ENCODE results near the gene GPR157.
"Not testable (repeated sequence)": the region's sequence is repeated elsewhere in the genome, so short reads cannot be mapped to it uniquely, and the experiment has no call there.

GPR157 gene

DNA sequence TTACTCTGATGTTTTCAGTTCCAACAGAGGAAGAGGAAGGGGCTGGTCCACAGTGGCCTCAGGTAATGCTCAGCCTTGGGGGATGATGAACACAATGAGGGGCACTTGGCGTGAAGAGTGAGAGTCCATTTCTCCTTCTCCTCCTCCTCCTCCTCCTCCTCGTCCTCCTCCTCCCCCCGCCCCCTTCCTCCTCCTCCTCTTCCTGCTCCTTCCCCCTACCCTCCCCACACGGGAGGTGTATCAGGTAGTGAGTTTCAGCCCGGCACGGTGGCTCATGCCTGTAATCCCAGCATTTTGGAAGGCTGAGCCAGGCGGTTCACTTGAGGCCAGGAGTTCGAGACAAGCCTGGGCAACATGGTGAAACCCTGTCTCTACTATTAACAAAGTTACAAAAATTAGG, 17.3 kb upstream of the GPR157 start:
- DNase-seq (ENCODE audit: low read depth, low spot score) = no peak

DNA sequence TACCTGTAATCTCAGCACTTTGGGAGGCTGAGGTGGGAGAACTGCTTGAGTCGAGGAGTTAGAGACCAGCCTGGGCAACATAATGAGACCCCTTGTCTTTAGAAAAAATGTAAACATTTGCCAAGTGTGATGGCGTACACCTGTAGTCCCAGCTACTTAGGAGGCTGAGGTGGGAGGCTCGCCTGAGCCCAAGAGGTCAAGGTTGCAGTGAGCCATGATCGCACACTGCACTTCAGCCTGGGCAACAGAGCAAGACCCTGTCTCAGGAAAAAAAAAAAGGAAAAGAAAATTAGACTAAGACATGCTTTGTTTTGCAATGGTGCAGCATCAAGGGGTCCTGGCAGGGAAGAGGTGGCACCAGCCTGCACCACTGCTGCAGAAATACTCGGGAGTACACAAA, 16.8 kb upstream of the GPR157 start:
- no peak for DNase-seq (ENCODE audit: low read depth, low spot score)

DNA sequence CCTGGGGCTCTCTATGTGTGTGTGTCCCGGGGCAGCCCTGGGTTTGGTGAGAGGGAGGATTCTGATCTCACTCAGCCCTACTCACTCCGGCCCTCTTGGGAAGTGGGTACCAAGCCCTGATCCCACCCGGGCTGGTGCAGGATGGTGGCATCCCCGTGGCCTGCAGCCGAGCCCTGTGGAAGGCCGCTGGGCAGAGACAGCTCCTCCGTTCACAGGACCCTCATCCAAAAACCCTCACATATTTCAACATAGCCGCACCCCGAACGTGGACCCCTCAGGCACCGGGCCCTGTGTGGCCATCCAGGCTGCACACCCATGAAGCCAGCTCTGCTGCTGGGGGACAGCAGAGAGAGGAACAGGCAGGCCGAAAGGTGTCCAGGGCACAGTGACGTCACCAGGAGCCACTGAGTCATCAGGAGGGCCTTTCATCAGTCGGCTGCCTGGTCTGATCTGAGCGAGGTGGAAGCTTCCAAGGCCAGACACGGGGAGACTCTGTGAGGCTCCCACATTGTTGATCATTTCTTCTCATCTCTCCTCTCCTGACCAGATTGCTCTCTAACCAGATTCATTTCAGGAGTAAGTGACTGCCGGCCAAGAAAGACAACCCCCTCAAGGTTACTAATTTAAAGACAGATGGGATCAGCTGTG, 16.2 kb upstream of the GPR157 start:
- DNase-seq (ENCODE audit: low read depth, low spot score) = no peak

DNA sequence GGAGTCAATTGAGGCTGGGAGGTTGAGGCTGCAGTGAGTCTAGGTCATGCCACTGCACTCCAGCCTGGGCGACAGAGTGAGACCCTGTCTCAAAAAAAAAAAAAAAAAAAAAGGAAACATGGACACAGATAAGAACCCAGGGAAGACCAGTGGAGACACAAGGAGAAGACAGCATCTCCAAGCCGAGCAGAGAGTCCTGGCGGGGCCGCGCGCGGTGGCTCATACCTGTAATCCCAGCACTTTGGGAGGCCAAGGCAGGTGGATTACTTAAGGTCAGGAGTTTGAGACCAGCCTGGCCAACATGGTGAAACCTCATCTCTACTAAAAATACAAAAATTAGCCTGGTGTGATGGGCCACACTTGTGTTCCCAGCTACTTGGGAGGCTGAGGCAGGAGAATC, 15.6 kb upstream of the GPR157 start:
- not testable (repeated sequence) for DNase-seq (ENCODE audit: low read depth, low spot score)

DNA sequence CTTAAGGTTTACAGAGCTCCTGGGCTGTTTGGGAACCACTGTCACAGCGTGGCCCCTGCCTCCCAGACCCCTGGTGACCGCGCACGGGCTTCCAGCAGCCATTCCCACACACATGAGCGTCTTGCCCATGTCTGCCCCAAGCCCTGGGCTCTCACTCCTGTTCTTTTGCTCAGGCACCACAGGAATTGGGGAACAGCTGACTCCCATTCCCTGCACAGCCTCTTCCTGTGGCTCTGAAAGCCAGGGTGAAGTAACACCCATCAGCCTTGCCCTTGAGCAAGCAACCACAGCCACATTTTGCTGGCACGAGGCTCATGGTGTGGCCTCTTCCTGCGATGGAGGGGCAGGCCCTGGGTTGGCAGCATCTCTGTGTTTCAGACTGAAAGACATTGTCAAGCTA, 14.3 kb upstream of the GPR157 start:
- DNase-seq (ENCODE audit: low read depth, low spot score) = no peak

DNA sequence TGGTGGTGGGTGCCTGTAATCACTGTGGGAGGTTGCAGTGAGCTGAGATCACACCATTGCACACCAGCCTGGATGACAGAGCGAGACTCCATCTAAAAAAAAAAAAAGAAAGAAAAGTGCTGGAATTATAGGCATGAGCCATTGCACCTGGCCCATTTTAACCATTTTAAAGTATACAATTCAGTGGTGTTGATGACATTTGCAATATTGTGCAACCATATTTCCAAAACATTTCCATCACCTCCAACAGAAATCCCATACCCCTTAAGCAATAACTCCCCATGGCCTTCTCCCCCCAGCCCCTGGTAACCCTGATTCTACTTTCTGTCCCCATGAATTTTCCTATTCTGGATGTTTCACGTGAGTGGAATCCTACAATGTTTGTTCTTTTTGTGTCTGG, 11.0 kb upstream of the GPR157 start:
- no peak for DNase-seq (ENCODE audit: low read depth, low spot score)

DNA sequence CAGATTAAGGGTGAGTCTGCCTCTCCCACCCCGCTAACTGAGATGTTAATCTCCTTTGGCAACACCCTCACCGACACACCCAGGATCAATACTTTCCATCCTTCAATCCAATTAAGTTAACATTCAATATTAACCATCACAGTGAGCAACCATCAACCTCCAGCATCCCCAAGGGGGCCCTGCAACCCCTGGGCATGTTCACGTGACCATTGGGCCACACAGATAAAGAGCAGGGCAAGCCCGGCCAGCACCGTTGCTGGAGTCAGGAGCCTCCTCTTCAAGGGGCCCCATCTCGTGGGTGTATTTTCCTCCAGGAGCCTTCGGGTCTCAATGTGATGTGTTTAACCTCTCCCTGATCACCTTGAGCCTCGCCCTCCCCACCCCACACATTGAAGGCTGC, 8.0 kb upstream of the GPR157 start:
- DNase-seq (ENCODE audit: low read depth, low spot score) = no peak

DNA sequence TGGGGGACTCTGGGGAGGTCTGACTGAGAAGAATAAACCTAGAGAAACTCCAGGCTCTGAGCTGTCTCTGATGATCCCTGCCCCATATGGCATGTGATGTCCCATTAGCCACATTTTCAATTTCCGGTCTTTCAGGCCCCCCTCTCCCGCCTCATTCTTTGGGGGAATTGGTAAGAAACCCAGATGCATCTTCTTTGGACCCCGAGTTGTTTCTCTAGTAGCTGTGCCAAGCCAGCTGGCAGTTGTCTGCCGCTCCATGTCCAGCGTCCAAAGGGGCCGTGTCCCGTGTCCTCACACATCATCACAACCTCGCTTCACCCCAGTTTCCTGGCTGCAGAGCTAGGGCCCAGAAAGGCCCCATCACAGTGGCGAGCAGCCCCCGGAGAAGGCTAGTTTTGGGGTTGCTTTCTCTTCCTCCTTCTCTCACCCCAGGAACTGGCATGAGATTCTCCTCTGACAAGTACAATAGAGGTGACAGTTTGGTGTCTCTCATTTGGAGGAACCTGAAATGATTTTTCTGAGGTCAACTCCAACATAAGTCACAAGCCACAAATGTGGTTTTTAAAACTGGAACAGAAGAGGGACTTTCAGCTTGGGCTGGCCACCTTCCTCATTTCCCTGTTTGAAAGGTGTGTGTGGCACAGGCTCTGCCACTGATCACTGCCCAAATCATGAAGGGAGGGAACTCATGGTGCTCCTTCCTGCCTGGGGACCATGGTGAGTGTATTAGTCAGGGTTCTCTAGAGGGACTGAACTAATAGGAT, 6.4 kb upstream of the GPR157 start:
- no peak for DNase-seq (ENCODE audit: low read depth, low spot score)

DNA sequence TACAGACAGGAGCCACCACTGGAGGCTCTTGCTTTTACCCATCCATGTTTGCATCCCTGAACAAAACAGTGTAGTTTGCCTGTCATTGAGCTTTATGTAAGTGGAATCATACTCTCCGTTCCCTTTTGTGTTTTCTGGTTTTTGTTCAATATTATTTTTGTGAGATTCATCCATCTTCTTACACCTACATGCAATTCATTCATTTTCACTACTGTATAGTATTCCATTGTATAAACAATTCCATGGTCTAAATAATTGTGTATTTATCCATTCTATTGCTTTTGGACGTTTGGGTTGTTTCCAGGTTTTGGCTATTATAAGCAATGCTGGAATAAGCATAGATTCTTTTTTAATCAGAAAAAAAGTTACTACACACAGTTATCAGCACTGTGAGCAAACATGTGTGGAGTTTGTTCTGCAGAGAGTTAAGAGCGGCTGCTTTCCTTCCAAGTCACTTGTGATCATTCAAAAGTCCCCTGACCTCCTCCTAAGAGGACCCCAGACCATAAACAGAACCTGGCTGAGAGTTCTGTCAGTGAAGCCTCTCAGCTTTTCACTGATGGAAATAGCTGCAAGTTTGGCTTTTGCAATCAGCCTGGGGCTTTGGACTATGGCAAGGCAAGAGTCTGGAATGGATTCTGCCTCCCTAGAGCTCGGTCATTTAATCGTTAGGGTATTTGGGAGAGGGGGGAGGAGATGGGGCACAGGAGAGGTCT, 5.1 kb upstream of the GPR157 start:
- no peak for DNase-seq (ENCODE audit: low read depth, low spot score)

DNA sequence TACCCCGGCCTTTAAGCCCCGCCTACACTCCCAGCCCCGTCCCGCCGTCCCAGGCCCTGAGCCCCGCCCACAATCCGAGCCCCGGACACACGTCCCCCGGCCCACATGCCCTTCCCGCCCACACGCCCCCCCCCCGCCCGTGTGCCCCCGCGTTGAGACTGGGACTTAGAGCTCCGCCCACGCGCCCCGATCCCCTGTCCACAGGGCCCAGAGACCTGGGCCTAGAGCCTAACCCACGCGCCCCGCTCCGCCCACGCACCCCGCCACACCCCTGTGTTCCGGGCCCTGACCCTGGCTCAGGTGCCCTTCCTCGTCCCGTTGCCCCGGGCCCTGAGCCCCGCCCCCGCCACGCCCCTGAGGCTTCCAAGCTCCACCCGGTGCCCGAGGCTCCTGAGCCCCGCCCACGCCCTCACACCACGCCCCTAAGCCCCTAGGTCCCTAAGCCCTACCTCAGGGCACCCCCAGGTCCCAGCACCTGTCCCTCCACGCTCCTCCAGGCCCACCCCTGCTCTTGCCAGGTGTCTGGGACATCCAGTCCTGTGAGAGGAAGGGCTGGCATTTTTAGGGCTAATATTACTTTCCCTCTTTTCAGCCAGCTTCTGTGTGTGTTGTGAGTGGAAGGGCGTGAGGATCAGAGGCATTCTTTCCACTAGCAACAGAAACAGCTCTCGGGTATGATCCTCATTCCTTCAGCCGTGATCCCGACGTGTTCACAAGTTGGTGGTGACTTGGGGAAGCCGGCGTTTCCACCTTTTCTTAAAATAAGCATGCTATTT, 552 bp upstream of the GPR157 start:
- DNase-seq (ENCODE audit: low read depth, low spot score) = no peak

DNA sequence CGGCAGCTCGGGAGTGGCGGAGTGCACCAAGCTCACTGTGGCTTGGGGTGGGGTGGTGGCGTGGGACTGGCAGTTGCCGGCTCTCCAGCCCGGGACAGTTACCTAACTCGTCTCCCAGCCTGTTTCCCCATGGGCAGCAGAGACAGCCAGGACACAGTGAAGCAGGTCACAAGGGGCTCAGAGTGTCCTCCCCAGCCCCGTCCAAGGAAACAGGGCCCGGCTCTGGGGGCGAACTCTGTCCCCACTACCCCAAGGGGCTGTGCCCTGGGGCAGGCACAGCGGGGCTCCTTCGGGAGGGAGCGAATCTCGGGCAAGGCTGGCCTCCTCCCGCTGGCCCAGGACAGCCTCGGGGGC, 759 bp downstream of the GPR157 start:
- no peak for DNase-seq (ENCODE audit: low read depth, low spot score)

DNA sequence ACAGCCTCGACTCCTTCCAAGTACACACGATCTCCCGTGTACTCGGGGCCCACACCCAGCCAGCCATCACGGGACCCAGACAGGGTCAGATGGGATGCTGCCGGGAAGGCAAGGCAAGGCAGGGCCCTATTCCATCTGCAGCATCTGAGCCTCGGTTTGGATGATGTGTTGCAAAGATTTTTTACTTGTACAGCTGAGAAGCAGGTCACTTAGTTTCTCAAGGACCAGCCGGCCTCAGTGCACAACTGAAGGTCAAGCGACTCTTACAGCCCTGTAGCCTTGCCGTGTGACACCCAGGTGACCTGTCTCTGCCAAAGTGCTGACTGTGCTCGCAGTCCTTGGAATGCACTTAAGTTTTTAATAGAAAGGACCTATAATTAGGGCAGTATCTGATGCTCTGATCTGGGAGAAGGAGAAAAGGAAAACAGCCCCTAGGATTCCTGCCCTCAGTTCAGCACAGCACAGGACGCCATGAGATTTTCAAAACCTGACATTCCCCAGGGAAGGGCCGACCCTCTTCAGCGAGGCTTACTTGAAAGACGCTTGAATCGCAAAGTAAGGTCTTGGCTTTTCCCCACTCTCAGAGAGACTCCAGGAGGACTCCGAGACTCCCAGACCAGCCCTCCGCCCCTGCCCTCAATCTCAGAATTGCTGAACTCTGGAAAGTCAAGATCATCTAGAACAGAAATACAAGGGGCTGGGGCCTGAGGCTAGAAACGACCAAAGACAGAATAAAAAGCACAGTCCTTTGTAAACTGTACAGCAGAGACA, 1.3 kb downstream of the GPR157 start:
- no peak for DNase-seq (ENCODE audit: low read depth, low spot score)

DNA sequence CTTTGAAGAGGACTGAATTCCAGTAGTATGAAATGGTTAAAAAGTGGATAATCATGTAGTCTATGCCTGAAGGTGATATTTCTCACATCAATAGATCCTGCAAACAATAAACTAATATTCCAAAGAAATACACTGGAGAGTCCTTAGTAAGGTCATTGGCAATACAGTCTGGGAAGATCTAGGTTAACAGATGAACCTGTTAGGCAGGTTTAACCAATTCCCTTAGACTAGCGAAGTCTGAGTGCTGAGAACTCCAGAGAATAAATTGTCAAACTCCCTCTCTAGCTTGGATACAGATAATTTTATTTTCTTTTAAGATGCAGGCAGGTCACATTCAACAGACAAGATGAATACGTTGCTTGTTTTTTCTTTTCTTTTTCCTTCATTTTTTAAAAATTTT, 2.4 kb downstream of the GPR157 start:
- no peak for DNase-seq (ENCODE audit: low read depth, low spot score)

DNA sequence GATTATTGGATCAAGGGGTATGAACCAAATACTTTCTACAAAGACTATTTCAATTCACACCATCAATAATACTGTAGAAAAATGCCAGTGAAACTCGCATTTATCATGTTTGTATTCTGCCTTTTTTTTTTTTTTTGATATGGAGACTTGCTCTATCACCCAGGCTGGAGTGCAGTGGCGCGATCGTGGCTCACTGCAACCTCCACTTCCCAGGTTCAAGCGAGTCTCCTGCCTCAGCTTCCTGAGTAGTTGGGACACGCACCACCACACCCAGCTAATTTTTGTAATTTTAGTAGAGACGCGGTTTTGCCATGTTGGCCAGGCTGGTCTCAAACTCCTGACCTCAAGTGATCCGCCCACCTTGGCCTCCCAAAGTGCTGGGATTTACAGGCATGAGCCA, 3.1 kb downstream of the GPR157 start:
- DNase-seq (ENCODE audit: low read depth, low spot score) = not testable (repeated sequence)

DNA sequence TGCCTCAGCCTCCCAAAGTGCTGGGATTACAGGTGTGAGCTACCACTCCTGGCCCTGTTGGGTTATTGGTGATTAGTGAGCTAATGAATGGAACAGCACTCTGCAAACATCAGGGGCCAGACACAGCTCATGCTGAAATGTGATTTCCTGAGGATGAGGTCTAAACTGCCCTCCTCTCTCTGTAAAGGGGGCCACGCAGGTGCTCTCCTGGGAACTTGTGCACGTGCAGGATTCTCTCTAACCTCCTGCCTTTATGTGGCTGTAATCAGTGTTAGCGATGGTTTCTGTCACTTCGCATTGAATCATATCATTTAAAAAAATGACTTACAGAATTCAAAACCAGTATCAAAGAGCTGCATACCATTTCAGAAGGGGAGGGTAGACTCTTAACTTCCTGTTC, 3.6 kb downstream of the GPR157 start:
- DNase-seq (ENCODE audit: low read depth, low spot score) = no peak

DNA sequence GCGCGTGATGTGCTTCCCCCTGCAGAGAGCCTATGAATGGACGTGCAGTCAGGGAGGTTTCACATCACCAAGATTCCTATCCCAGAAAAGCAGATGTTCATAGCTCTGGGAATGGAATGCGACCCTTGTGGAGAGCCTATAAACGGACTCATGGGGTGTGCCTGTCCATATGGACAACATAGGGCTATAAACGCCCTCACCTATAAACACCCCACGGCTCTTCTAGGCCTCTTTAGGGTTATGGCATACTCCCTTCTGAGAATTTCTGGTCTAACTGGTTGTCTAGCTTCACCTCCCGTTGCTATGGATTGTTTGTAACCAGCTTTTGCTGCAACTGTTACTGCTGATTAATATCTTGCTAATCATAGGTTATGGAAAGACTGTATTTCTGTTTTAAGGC, 4.5 kb downstream of the GPR157 start:
- DNase-seq (ENCODE audit: low read depth, low spot score) = not testable (repeated sequence)

DNA sequence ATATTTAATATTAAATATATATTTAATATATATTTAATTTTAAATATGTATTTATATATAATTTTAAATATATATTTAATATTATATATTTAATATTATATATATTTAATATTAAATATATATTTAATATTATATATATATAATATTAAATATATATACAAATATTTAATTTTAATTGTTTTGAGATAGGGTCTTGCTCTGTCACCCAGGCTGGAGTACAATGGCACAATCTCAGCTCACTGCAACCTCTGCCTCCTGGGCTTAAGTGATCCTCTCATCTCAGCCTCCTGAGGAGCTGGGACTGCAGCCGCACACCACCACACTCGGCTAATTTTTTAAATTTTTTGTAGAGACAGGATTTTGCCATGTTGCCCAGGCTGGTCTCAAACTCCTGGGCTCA, 5.2 kb downstream of the GPR157 start:
- not testable (repeated sequence) for DNase-seq (ENCODE audit: low read depth, low spot score)

DNA sequence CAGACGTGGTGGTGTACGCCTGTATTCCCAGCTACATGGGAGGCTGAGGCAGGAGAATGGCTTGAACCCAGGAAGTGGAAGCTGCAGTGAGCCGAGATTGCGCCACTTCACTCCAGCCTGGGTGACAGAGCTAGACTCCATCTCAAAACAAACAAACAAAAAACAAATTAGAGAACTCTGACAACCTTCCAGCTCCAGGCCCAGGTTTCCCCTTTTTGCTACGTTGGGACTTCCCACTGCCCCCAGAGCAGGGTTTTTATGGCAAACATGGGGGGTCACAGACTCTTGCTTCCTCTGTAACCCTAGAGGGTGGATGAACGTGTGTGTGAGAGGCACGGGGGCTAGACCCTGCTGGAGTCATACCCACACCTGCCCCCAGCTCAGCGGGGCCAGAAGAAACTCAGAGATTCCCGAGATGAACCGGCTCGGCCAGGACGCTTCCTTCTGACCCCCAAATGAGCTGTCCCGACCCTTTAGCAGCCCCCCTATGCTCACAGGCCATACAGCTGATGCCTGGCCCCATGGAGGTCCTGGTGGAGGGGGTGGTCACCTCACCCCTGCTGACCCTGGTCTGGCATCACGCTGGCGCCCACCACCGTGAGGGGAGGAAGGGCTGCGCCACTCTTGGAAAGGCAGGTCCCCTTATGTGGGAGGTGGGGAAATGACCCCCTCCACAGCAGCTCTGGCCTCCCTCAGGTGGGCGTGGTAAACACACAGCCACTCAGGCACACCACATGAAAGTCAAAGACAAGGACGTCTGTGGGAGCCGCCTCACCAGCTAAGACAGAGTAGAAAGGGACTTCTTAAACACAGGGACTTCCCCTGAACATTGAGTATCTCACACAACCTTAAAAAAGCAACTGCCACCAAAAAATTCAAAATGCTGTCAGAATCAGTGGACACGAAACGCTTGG, 7.1 kb downstream of the GPR157 start:
- no peak for DNase-seq (ENCODE audit: low read depth, low spot score)

DNA sequence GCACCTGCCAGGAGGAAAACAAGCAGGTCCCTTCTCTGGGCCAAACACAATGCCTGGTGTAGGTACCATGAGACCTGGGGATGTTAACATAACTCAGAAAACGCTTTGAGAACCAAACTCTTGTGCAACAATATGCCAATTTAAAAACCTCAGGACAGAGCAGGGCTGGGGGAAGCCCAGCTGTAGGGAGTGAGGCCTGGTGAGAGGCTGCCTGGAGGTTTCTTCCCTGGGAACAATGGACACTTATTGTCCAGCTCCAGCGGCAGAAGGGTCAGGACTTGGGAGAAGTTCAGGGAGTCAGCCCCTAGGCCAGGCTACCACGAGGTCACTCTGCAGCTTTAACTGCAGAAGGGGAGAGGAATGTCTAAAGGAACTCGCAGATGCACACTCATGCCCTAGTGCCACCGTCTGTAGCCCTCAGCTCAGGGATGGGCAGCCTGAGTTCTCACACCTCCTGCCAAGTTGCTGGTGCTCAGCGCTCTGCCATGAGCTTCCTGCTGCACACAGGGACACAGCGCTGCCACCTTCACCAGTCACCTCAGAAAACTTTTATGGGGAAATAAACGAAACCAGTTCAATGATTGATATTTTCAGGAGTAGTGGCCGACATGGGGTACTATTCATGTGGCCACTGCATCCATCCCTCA, 8.5 kb downstream of the GPR157 start:
- DNase-seq (ENCODE audit: low read depth, low spot score) = no peak

DNA sequence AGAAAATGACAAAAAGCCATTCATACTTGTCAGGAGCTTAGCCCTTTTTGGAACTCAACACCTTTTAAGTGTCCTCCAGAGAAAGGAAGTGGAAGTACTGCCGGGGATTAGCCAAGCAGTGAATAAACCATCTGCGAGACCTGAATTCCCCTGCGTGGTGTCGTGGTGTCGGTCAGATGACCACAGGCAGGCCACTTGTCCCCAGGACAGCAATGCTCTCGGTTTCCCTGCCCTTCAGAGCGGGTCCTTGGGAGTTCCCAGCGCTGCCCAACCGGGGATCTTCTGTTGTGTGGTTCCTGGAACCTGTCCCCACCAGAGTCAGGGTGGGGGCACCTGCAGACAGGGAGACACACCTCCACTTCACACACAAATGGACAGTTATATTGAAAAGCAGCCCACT, 9.2 kb downstream of the GPR157 start:
- no peak for DNase-seq (ENCODE audit: low read depth, low spot score)
